ENCODE measurements around the gene NDUFAF3.
A peak's percentile ranks its signal among the peaks of the same experiment; 100 is the strongest.

The NDUFAF3 gene

DNA sequence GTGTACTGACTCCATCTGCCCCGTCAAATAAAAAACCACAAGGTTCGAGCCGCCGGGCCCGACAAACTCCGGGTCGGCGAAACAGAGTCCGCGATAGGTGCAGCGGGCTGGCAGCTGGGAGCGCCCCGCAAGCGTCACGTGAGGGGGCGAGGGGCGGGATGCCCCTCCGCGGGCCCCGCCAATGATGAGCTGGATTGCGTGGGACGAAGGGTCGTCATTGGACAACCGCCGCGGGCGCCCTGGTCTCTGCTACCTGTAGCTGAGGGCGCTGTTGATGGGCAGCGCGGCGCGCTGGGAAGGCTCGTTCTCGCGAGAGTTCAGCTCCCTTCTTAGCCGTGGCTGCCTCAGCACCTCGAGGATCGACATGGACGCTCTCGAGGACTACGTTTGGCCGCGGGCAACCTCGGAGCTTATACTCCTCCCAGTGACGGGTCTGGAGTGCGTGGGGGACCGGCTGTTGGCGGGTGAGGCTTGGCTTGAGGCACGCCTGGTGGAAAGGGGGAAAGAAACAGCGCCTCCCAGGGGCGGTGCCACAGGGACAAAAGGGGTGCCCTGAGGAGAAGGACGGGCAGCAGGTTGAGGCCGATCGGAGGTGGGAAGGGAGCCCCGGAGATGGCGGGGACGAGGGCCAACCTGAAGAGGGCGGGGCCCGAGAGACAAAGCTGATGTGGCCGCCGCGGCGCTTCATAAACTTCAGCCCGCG lies 14.7 kb upstream of the NDUFAF3 start, which contains the start of gene WDR6 (continued):
- no peak for TF ChIP-seq ZBTB49 (tag by site-specific recombination; IDR thresholded peaks at IDR 0.05; ENCODE audit: low read depth)
- no peak for TF ChIP-seq ZNF792 (tag by site-specific recombination; IDR thresholded peaks at IDR 0.05)
- TF ChIP-seq SETDB1 (IDR thresholded peaks at IDR 0.05; ENCODE audit: insufficient read length, low read length) = no peak
- TF ChIP-seq, protein P1, sequence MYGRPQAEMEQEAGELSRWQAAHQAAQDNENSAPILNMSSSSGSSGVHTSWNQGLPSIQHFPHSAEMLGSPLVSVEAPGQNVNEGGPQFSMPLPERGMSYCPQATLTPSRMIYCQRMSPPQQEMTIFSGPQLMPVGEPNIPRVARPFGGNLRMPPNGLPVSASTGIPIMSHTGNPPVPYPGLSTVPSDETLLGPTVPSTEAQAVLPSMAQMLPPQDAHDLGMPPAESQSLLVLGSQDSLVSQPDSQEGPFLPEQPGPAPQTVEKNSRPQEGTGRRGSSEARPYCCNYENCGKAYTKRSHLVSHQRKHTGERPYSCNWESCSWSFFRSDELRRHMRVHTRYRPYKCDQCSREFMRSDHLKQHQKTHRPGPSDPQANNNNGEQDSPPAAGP (tag by site-specific recombination; IDR thresholded peaks at IDR 0.05) = peak; percentile 61

DNA sequence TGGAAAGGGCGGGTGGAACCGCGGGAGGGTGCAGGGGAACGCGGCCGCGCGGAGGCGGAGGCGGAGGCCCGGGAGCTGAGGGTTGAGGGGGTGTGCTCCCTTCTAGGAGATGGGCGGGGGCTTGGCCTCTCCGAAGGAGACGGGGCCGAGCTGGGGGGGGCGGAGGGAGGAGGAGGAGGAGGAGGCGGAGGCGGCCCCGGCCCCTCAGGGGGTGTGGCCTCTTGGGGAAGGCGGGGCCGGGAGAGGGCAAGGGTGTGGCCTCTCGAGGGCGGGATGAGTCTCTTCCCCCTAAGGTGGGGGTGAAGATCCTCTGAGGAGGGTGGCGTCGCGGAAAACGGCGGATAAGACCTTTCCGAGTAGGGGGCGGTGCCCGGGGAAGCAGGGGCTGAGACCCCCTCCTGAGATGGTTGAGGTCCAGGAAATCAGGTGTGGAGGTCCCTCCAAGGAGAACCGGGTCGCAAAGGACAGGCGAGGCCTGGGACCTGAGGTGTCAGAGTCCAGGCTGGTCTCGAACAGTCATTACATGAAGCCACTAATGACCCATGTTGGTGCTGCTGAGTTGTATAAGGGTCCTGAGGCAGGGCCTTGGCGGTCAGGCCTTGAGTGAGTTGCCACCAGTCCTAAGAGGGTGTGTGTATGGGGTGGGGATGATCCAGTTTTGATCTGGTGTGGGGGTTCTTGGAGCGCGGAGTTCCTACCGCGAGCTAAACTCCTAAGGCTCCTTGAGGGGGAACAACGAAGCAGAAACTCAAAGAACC lies 14.0 kb upstream of the NDUFAF3 start:
- ChIA-PET POLR2A (interaction anchor here (0.6 to 4.4 kb wide), 18 partner anchors 12 to 606 kb away, joined by 3 to 141 read pairs (median 6); partner anchors contain the start of genes ARIH2, DALRD3, IMPDH2 and IP6K2), CTCF (interaction anchor here (0.7 to 3.8 kb wide), 9 partner anchors 8 to 20 kb away, joined by 3 to 20 read pairs (median 5); partner anchors contain the start of genes NDUFAF3 and P4HTM)
- Histone ChIP-seq H3K36me3 (ENCODE audit: control insufficient read depth in 2 of 2, insufficient read depth in 1 of 2, low read length in 2 of 2) (peaks cover 3 to 25% of the 10 kb centered on the region in 2 experiments; a peak in 2 of 3 replicates), H3K9me3 (ENCODE audit: control insufficient read depth, insufficient read depth, low read depth, low read length) (no peaks in the 10 kb centered on the region), H3K4me1 (ENCODE audit: control insufficient read depth, insufficient read depth, low read length) (no peaks in the 10 kb centered on the region), H3K27ac (ENCODE audit: extremely low read depth, low read depth, low read length) (peak overlapping the region; percentile 93), H3K4me3 (ENCODE audit: low read depth, low read length) (peak overlapping the region; percentile 74)
- TF ChIP-seq, protein P2, sequence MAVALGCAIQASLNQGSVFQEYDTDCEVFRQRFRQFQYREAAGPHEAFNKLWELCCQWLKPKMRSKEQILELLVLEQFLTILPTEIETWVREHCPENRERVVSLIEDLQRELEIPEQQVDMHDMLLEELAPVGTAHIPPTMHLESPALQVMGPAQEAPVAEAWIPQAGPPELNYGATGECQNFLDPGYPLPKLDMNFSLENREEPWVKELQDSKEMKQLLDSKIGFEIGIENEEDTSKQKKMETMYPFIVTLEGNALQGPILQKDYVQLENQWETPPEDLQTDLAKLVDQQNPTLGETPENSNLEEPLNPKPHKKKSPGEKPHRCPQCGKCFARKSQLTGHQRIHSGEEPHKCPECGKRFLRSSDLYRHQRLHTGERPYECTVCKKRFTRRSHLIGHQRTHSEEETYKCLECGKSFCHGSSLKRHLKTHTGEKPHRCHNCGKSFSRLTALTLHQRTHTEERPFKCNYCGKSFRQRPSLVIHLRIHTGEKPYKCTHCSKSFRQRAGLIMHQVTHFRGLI (tag by site-specific recombination; IDR thresholded peaks at IDR 0.05) = no peak
- no peak for TF ChIP-seq ZFP3 (tag by site-specific recombination; IDR thresholded peaks at IDR 0.05; ENCODE audit: low read depth)
- TF ChIP-seq ZNF423 (tag by site-specific recombination; IDR thresholded peaks at IDR 0.05) = no peak
- TF ChIP-seq ZNF266 (tag by site-specific recombination; IDR thresholded peaks at IDR 0.05; ENCODE audit: low read depth) = no peak
- TF ChIP-seq REPIN1 (tag by site-specific recombination; IDR thresholded peaks at IDR 0.05; ENCODE audit: low read depth) = no peak
- no peak for TF ChIP-seq ZNF157 (tag by site-specific recombination; IDR thresholded peaks at IDR 0.05)
- TF ChIP-seq ZBTB10 (tag by site-specific recombination; IDR thresholded peaks at IDR 0.05) = 0 out of 2 replicates have a peak, but pooled peaks have one; percentile 13
- no peak for TF ChIP-seq ZNF518A (tag by site-specific recombination; conservative IDR thresholded peaks at IDR 0.05; ENCODE audit: low read depth)
- peak; percentile 62 for TF ChIP-seq SP2 (tag by site-specific recombination; IDR thresholded peaks at IDR 0.05)
- TF ChIP-seq ZNF214 (tag by site-specific recombination; IDR thresholded peaks at IDR 0.05; ENCODE audit: borderline replicate concordance) = no peak
- TF ChIP-seq ZBTB1 (tag by site-specific recombination; IDR thresholded peaks at IDR 0.05) = no peak
- no peak for TF ChIP-seq ZNF248 (tag by site-specific recombination; IDR thresholded peaks at IDR 0.05)
- no peak for TF ChIP-seq ZNF121 (tag by site-specific recombination; IDR thresholded peaks at IDR 0.05)
